A673 (cell line): ENCODE measurements around the gene EFR3B. TPM values are rescaled to one million over a fixed set of nuclear protein-coding genes. Genes with fewer than 3 reads are reported as not detected.

Experiments used
- BruUV-seq: library from RNA; stranded (reverse); fragments of 400-500 nt; replicated peaks from 2 replicates; lab custom pipeline; 2021; lab: Mats Ljungman, UMichigan
- CTCF ChIA-PET: fragments of 300-600 bp; sonication (Branson Sonifier 250); formaldehyde crosslinking; loops from one replicate; lab custom pipeline; 2022; ENCODE audit warnings: antibody characterized with exemption; lab: Charles Lee
- POLR2A ChIA-PET: fragments of 300-600 bp; sonication (Branson Sonifier 250); formaldehyde crosslinking; loops from one replicate; lab custom pipeline; 2022; ENCODE audit warnings: antibody characterized with exemption; ENCODE audit not compliant: low non-redundant PET; lab: Charles Lee
- DNase-seq: peaks from one replicate; pipeline ENCODE4 v3.0.0-alpha.2; 2015; ENCODE audit warnings: low spot score
- H3K27ac ChIP-seq: fragments of 200-600 bp; sonication (generic); 2 replicates; pipeline ENCODE4 v1.5.1; 2016; ENCODE audit warnings: mixed run types, low read depth, mild to moderate bottlenecking, mixed read lengths, antibody characterized with exemption, low read length; ENCODE audit not compliant: poor library complexity, severe bottlenecking
- H3K27me3 ChIP-seq: fragments of 200-600 bp; sonication (generic); replicated peaks from 2 replicates; pipeline ENCODE4 v1.6.1; 2017; ENCODE audit warnings: mixed run types, low read depth, mild to moderate bottlenecking, mixed read lengths, antibody characterized with exemption, low read length; ENCODE audit not compliant: insufficient read depth, poor library complexity
- H3K36me3 ChIP-seq: fragments of 200-600 bp; sonication (generic); 2 replicates; pipeline ENCODE4 v1.6.1; 2016; ENCODE audit warnings: mixed run types, mild to moderate bottlenecking, mixed read lengths, antibody characterized with exemption, low read length; ENCODE audit not compliant: insufficient read depth, poor library complexity, severe bottlenecking
- H3K4me1 ChIP-seq: fragments of 200-600 bp; sonication (generic); 2 replicates; pipeline ENCODE4 v1.6.1; 2017; ENCODE audit warnings: mixed run types, mild to moderate bottlenecking, mixed read lengths, antibody characterized with exemption, low read length; ENCODE audit not compliant: insufficient read depth, poor library complexity, severe bottlenecking
- H3K4me3 ChIP-seq: fragments of 200-600 bp; sonication (generic); 2 replicates; pipeline ENCODE4 v1.5.1; 2016; ENCODE audit warnings: low read depth, mixed run types, mild to moderate bottlenecking, mixed read lengths, low read length; ENCODE audit not compliant: poor library complexity, severe bottlenecking
- H3K9me3 ChIP-seq: fragments of 200-600 bp; sonication (generic); 2 replicates; pipeline ENCODE4 v1.6.1; 2016; ENCODE audit warnings: mixed run types, low read depth, mild to moderate bottlenecking, mixed read lengths, antibody characterized with exemption, low read length; ENCODE audit not compliant: poor library complexity, severe bottlenecking
- EZH2 ChIP-seq: fragments of 200-600 bp; sonication (generic); IDR thresholded peaks from 2 replicates; pipeline ENCODE4 v1.6.1; 2017; ENCODE audit warnings: borderline replicate concordance, low read depth, mild to moderate bottlenecking, mixed read lengths, antibody characterized with exemption, low read length; ENCODE audit not compliant: poor library complexity, severe bottlenecking
- intact Hi-C: fragments of 100-400 bp; cut with micrococcal nuclease; formaldehyde crosslinking; loops from one replicate; pipeline ENCODE4 v1.10.0; 2022; ENCODE audit not compliant: unreplicated experiment
- total RNA-seq: library from RNA; stranded (reverse); gene quantifications from 2 replicates; pipeline ENCODE4 v1.2.3, GENCODE V29; 2021
- TF ChIP-seq, protein P1 (sequence below): fragments of 300-800, 200-600 bp; sonication (generic); conservative IDR thresholded peaks from 2 replicates; pipeline ENCODE4 v1.5.1; 2017; ENCODE audit warnings: low read depth, mild to moderate bottlenecking, antibody characterized with exemption, low read length, moderate library complexity, mixed read lengths

EFR3B gene
- total RNA-seq, 1 experiment from 2014 or later = 1.0 TPM

GRCh38 chr2:25032094-25032493 lies 9.8 kb upstream of the EFR3B start:
- ChIA-PET POLR2A (no interaction called here), CTCF (no interaction called here)
- Histone ChIP-seq H3K27me3 (no peaks in the 10 kb centered on the region), H3K27ac (no peak overlapping the region), H3K9me3 (no peaks in the 10 kb centered on the region), H3K4me1 (no peaks in the 10 kb centered on the region), H3K36me3 (no peaks in the 10 kb centered on the region), H3K4me3 (no peak overlapping the region)
- peak; percentile 18 for DNase-seq
- intact Hi-C loops = no loop called here
- TF ChIP-seq, protein P1, sequence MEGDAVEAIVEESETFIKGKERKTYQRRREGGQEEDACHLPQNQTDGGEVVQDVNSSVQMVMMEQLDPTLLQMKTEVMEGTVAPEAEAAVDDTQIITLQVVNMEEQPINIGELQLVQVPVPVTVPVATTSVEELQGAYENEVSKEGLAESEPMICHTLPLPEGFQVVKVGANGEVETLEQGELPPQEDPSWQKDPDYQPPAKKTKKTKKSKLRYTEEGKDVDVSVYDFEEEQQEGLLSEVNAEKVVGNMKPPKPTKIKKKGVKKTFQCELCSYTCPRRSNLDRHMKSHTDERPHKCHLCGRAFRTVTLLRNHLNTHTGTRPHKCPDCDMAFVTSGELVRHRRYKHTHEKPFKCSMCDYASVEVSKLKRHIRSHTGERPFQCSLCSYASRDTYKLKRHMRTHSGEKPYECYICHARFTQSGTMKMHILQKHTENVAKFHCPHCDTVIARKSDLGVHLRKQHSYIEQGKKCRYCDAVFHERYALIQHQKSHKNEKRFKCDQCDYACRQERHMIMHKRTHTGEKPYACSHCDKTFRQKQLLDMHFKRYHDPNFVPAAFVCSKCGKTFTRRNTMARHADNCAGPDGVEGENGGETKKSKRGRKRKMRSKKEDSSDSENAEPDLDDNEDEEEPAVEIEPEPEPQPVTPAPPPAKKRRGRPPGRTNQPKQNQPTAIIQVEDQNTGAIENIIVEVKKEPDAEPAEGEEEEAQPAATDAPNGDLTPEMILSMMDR = no peak
- no peak for TF ChIP-seq EZH2
- BruUV-seq = no TSS peak

DNA sequence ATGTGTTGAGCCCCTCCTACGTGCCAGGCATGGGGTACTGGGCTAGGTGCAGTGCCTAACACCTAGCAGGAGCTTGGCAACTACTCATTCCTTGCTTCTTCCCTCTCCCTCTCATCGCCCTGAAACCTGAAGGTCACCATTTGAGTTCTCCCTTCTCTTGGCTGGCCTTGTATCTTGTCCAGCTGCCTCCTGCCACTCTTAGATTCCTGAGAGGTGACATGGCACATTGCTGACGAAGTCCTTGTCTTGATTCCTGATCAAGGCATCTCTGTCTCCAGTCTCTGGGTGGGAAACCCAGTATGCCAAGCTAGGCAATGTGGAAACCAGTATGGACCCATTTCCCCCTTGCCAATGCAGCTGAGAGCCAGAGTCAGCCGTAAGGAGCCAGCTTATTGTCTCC lies 9.0 kb upstream of the EFR3B start:
- Histone ChIP-seq H3K27ac (no peak overlapping the region), H3K27me3 (no peaks in the 10 kb centered on the region), H3K9me3 (no peaks in the 10 kb centered on the region), H3K4me1 (no peaks in the 10 kb centered on the region), H3K4me3 (no peak overlapping the region), H3K36me3 (no peaks in the 10 kb centered on the region)
- intact Hi-C loops = no loop called here
- POLR2A ChIA-PET = interaction anchor here (0.6 kb wide), 1 partner anchor 25 kb away, joined by 13 read pairs; no protein-coding TSS in a partner anchor
- no peak for TF ChIP-seq EZH2
- TF ChIP-seq, protein P1 = no peak
- DNase-seq = no peak
- BruUV-seq = no TSS peak
- CTCF ChIA-PET = no interaction called here

DNA sequence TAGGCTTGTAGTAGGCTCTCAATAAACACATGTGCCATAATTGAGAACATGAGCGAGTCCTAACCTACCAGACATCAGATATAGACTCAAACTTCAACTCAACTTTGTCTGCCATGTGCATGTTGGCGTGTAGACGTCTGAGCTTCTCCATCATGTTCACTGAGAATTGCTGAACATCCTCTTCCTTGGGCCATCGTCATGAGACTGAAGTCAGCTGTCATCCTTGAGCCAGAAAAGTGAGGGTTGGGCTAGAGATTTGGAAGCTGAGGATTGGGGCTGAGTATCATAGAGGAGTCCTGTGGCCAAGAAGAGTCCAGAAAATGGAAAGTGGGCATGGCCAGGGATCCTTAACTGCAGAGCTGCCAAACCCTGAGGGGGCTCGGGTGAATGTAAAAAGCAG lies 7.8 kb upstream of the EFR3B start:
- no peak for DNase-seq
- no peaks in the 10 kb centered on the region for H3K4me1 ChIP-seq
- intact Hi-C loops = no loop called here
- H3K27ac ChIP-seq = no peak overlapping the region
- CTCF ChIA-PET = no interaction called here
- H3K4me3 ChIP-seq = no peak overlapping the region
- no peaks in the 10 kb centered on the region for H3K36me3 ChIP-seq
- no peaks in the 10 kb centered on the region for H3K27me3 ChIP-seq
- no peaks in the 10 kb centered on the region for H3K9me3 ChIP-seq
- POLR2A ChIA-PET = no interaction called here
- TF ChIP-seq, protein P1 = no peak
- TF ChIP-seq EZH2 = no peak
- BruUV-seq = no TSS peak
